GM20000 (cell line): ENCODE measurements around the gene FAM20B.

Source experiments
- DNase-seq: peaks from one replicate; pipeline ENCODE4 v3.0.0; 2012; ENCODE audit warnings: low spot score
- TF ChIP-seq, protein P1 (sequence below): IDR thresholded peaks from 2 replicates; pipeline ENCODE4 v1.5.1; 2012; ENCODE audit warnings: mild to moderate bottlenecking, control low read depth; ENCODE audit errors: extremely low read depth, missing control alignments

The FAM20B gene

DNA sequence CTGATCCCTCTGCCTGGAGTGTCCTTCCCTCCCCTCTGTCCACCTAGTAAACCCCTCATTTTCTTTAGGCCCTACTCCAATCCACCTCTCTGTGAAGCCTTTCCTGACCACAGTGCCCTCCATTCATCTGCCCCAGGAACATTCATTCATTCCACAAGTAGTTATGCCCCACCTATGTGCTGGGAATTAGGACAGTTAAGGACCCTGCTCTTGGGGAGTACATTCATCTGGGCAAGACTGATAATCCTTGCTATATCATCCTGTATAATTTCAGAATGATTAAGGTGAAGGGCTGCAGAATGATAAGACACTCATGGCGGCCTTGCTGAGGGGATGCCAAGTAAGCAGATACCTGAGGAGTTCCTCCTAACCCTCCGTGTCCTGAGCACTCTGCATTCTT, 10.3 kb upstream of the FAM20B start:
- TF ChIP-seq, protein P1, sequence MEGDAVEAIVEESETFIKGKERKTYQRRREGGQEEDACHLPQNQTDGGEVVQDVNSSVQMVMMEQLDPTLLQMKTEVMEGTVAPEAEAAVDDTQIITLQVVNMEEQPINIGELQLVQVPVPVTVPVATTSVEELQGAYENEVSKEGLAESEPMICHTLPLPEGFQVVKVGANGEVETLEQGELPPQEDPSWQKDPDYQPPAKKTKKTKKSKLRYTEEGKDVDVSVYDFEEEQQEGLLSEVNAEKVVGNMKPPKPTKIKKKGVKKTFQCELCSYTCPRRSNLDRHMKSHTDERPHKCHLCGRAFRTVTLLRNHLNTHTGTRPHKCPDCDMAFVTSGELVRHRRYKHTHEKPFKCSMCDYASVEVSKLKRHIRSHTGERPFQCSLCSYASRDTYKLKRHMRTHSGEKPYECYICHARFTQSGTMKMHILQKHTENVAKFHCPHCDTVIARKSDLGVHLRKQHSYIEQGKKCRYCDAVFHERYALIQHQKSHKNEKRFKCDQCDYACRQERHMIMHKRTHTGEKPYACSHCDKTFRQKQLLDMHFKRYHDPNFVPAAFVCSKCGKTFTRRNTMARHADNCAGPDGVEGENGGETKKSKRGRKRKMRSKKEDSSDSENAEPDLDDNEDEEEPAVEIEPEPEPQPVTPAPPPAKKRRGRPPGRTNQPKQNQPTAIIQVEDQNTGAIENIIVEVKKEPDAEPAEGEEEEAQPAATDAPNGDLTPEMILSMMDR = no peak
- DNase-seq = no peak

DNA sequence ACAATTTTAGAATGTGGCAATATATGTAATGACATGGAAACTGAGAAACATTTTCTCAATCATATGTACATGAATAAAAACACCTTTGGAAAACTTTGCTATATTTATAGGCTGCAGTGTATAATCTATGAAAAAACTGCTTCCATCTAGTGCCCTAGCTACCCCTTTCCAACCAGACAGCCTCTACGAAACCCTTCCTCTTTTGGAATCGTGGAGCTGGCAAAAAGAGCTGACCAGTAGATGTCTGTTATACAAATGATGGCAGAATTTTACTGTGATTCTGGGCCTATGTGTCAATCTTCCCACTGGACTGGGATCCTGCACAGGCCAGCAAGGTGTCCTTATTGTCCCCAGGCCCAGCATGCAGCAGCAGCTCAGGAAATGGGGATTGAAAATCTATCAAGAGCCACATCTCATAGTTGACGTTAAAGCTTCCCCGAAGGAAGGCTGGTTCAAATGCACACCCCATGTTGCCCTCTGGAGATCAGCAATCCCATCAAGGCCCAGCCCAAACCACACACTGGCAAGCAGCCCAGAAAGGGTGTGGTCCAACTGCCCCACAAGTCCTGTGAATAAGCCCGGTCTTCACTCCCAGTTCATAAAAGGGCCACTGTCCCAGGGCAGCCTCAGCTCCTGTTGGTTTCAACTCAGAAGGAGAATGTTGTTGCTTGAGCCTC, 8.8 kb upstream of the FAM20B start:
- TF ChIP-seq, protein P1 = no peak

DNA sequence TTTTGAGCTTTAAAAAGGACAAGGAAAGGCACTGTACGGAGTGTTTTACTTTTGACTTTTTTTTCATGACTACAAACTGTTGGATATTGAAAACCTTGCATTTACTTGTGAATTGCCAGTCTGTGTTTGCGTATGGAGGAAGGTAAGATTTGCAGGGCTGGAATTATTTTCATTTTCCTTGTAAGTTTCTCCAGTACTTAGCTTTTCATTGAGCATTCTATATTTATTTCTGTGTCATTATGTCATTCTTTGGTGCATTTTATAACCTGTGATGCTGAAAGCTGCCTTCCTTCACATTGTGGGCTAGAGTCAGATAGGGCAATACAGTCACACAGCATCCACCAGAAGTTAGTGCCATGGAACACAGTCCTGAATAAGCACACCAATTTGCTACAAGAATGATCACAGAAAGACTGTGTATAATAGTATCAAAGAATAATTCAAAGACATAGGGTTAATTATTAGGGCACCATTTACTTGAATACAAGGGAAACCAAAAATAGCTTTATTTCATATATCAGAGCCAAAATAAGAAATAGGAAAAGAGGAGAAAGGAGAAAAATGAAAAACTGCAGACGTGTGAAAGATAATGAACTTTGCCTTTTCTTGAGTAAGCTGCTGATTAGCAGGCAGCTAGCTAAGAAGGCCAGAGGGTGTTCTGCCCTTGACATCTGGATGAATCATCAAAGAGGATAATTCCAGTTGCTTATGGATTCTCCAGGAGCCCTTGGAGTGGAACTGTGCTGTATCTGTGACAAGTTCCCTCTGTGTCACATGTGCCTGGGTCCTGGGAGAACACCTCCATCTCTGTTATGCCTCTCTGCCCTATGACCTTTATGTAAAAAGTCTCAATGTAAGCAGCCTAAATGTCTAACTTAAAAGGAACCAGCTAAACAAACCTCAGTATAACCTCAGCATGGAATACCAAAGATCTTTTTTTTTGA, 8.0 kb upstream of the FAM20B start:
- no peak for DNase-seq
- TF ChIP-seq, protein P1 = no peak

More for the DNA sequence above, 8.8 kb upstream of the FAM20B start:
- DNase-seq = no peak

DNA sequence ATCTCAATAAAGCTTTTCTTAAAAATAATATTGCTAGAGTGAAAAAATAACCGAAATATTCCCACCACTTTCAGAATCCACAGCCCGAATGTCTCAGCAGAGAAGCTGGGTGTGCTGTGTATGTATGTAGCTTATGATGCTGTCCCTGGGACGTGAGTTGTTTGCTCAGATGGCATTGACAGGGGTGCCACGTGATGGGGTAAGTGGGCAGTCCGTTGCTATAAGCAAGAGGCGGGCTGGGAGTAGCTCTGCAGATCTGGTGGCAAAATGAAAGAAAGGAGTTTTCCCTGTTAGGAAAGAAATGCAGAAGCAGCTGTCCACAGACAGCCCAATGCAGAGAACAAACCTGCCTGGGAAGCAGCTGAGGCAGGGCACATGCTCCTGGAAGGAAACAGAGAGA, 3.8 kb upstream of the FAM20B start:
- no peak for DNase-seq
- TF ChIP-seq, protein P1 = no peak

DNA sequence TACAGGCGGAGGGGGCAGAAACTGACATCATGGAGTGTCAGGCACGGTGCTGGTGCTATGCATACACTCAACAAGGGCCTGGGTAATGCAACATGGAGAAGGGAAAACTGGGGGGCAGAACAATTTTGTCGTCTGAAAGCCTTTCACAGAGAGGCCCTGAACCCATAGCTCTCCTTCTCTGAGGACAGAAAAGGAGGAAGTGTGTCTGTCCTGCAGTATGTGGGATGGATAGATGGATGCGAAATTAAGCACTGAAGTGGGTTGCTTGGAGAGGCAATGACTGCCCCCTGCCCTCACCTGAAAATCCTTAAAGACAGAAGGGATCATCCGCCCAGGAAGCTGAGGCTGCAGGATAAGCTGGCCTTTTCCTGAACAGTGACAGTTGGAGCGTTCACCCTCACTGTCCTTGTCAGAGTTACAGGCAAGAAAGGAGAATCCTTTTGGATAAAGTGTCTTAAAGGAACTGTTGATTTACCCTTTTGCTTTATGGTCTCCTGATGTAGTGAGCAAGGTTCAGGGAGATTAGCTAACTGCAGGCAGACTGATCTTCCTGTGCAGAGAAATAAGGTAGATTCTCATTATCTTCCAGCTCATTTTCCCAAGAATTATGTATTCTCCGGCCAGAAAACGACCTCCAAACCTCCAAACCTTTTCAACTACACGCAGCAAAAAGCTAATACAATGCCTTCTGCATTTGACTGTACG, 1.6 kb upstream of the FAM20B start:
- no peak for DNase-seq
- TF ChIP-seq, protein P1 = no peak

DNA sequence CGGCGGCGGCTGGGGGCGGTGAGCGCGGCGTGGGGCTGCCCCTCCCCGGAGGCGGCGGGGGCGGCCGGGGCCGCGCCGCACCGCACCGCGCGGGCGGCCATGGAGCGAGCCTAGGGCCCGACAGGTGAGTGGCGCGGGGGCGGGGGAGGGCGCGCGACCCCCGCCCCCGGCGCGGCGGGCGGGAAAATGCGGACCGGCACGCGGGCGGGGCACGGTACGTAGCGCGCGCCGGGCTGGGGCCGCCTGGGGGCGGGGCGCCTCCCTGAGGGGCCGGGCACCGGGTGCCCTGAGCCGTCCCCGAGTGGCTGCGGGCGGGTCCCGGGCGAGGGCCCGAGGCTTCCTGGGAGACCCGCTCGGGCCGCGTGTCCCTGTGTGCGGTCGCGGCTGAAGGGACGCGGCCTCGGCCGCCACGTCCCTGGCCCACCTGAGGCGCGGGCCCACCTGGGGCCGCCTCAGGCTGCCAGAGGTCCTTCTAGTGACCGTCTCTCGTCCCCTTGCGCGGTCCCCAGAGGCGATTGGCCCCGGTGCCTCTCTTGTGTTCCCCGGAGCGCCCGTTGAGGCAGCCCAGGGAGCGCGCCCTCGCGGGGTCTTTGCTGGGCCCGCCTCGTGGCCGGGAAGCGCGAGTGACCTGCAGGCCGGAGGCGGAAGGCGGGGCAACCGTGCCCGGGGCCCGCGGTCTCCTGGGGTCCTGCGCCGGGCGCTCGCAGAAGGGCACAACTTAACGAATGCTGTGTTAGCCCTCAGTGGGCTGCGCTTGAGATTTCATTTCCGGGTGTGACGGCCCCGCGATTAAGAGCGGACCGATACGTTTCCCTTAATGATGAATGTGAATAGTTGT, 500 bp downstream of the FAM20B start:
- TF ChIP-seq, protein P1 = no peak
- DNase-seq = peak; percentile 88
